WTC11 (cell line): ENCODE measurements around the gene MBD2.

Experiments used
- CTCF ChIP-seq: fragments of 200-600 bp; IDR thresholded peaks from 2 replicates; pipeline ENCODE4 v1.8.0; 2022; ENCODE audit warnings: antibody characterized with exemption
- FOXP1 ChIP-seq: sonication (generic); formaldehyde crosslinking; IDR thresholded peaks from 2 replicates; pipeline ENCODE4 v1.8.0; 2022; ENCODE audit warnings: missing genetic modification reagents, mild to moderate bottlenecking, moderate library complexity, borderline replicate concordance
- TF ChIP-seq, protein P1 (sequence below): sonication (generic); formaldehyde crosslinking; IDR thresholded peaks from 2 replicates; pipeline ENCODE4 v1.8.1; 2023; ENCODE audit warnings: mild to moderate bottlenecking, missing genetic modification reagents, moderate library complexity

- no peak for TF ChIP-seq FOXP1 (CRISPR knock-in tag)
- TF ChIP-seq, protein P1, sequence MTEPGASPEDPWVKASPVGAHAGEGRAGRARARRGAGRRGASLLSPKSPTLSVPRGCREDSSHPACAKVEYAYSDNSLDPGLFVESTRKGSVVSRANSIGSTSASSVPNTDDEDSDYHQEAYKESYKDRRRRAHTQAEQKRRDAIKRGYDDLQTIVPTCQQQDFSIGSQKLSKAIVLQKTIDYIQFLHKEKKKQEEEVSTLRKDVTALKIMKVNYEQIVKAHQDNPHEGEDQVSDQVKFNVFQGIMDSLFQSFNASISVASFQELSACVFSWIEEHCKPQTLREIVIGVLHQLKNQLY (CRISPR knock-in tag): no peak
- TF ChIP-seq CTCF: no peak
Measured at GRCh38 chr18:54155412-54155811, 69.1 kb downstream of the MBD2 start.
